Erythroblast (primary cell): Measurements from ENCODE around the gene ACOT7.

Source experiments
- DNase-seq, 2 experiments: peaks; one replicate each; lab custom pipeline; 2025; lab: John Stamatoyannopoulos, UW
- GATA1 ChIP-seq: IDR thresholded peaks from 2 replicates; pipeline ENCODE4 v1.6.1; 2011; ENCODE audit warnings: low read depth, mild to moderate bottlenecking, control low read depth, low read length, moderate library complexity
- POLR2A ChIP-seq: IDR thresholded peaks from 2 replicates; pipeline ENCODE4 v1.6.1; 2011; ENCODE audit warnings: mild to moderate bottlenecking, low read length

The ACOT7 gene

DNA sequence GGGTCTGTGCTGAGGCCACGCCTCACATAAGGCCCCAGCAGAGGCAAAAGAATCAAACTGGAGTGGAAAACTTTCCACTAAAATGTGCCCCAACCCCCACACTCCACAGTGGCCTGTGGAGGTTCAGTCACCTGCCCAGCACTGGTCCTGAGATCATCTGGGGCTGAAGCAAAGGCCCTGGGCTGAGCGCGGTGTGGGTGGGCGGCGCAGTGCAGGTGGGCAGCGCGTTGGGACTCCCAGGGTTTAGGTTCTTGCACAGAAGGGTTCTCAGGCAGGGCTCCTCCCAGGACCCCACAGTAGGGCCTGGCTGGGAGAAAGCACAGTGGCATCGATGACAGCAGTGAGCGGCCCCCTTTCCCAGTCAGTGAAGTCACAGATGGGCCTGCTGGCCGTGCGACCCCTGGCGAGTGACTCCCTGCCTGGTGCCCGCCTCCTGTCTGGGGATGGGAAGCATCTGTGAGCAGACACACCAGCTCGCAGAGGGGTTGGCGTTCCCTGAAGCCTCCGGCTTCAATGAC is 118.9 kb downstream of the ACOT7 start:
- no peak for TF ChIP-seq GATA1
- TF ChIP-seq POLR2A, result no peak
- no peak for DNase-seq

DNA sequence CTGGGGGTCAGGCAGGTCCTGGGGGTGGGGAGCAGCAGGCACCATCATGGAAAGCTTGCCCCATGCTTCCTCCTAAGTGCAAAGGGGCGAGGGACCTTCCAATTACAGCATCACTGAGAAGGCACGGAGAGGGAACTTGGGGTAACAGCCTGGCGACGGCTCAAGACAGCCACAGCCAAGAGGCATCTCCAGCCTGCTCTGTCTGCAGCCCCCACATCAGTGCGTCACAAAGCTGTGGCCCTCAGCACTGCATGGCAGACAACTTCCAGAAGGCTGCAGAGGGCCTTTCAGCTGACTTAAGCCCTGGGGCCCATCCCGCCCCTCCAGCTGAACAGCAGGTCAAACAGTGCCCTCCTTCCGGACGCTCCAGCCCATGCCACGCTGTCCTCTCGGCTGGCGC is 119.5 kb downstream of the ACOT7 start:
- TF ChIP-seq POLR2A, result no peak
- no peak for TF ChIP-seq GATA1

DNA sequence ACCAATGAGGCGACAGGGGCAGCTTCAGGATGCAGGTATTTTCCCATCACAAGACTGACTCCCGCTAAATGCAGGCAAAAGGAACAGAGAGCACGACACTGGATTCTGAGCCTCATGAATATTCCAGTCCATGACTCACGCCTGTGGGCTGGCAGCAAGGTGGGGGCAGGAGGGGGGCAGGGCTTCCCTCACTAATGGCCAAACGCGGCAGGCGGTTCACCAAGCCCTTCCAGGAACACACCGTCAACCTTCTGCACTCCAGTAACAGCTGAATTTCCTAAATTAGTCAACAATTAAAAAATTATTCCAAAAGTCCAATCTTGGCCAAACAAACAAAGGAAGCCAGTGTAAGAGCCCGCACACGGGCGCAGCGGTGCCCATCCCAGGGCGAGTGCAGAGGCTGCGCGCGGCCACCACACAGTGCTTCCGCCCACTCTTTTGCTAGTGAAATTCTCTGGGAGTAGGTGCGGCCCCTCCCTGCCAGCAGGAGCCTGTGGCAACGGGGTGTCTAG is 120.1 kb downstream of the ACOT7 start:
- DNase-seq, result no peak
- no peak for TF ChIP-seq GATA1
- no peak for TF ChIP-seq POLR2A

More for the DNA sequence above, 119.5 kb downstream of the ACOT7 start:
- DNase-seq, result no peak

DNA sequence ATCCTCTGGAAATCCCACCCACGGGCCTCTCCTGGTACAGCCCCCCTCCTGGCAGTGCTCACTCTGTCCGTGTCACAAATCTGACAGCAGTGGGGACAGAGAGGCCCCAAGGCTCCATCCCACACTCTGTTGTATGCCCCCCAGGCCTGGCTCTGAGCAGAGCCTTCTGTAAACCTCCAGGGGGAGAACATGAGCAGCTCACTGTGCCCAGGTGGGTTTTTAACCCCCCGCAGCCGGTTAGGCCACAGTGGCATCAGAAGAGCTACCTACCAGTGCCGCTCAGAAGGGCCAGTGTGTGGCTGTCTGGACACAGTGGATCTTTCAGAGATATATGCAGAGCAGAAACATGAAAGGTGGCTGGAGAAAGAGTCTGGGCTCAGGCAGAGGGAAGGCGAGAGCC is 120.7 kb downstream of the ACOT7 start:
- TF ChIP-seq GATA1 (no peak), POLR2A (no peak)
- DNase-seq, result no peak

DNA sequence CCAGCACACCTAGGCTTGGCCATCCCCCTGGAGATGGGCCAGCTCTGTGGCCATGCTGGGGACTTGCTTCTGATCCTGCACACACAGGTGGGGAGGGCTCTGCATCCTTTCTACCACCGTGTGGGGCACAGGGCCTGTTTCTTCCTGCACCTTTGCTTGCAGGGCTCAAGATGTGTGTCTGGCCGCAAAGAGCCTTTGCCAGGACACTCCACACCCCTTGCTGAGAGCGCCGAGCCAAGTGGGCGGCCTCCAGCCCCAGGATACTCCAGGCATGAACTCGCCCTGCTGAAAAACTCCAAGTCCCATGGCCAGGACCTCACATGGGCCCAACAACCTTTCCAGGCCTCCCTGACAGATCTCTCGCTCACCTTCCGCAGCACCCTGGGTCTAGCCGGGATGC is 121.1 kb downstream of the ACOT7 start:
- no peak for DNase-seq
- no peak for TF ChIP-seq GATA1
- TF ChIP-seq POLR2A, result no peak

DNA sequence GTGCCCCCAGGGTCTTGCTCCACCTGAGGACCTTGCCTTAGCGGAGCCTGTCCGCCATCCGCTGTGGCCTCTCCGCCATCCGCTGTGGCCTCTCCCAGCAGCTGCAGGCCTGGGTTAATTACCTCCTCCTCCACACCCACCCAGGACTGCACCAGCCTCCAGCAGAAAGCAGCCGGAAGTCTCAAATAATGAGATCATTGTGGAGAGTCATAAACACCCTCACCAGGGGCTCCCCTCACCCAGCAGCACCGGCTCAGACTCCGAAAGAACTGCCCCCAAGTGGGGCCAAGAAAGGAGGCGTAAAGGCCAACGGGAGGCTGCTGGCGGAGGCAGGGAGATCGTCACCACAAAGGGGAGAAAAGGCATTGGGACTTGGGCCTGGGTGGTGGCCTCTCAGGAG is 122.0 kb downstream of the ACOT7 start:
- no peak for TF ChIP-seq GATA1
- no peak for TF ChIP-seq POLR2A
- no peak for DNase-seq

DNA sequence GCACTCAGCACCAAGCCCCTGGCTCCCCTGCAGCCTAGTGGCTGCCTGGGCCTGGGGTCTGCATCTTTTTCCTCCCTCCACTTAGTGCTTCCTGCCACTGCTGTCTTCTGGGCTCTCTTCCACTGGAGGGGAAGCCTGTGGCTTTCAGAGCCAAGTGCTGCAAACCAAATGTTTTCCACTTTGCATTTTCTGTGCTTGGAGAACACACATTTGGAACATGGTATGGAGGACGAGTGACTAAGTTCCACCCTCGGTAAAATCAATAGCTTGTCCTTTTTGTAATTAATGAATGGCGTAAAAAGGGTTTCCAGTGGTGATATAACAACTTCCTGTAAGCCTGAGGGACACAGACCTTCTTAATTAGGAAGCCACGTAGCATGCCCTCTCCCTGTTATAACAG is 122.6 kb downstream of the ACOT7 start:
- DNase-seq, result no peak
- TF ChIP-seq POLR2A (no peak), GATA1 (no peak)

DNA sequence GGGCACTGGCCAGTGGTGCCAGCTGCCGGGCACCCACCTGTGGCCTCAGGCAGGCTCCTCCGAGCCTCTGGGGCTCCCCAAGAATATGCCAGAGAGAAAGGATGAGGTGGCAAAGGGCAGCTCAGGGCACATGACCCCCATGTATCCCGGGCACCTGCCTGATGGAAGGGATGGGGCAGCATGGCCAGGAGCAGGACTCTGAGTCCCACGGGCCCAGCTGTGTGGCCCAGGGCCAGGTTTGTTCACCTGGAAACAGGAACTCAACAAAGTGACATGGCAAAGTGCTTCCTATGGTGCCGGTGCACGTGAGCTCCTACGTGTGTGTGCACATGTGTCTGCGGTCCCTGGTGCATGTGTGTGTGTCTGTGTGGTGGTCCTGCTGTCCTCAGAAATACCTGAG is 123.2 kb downstream of the ACOT7 start:
- DNase-seq, result no peak
- no peak for TF ChIP-seq GATA1
- no peak for TF ChIP-seq POLR2A

DNA sequence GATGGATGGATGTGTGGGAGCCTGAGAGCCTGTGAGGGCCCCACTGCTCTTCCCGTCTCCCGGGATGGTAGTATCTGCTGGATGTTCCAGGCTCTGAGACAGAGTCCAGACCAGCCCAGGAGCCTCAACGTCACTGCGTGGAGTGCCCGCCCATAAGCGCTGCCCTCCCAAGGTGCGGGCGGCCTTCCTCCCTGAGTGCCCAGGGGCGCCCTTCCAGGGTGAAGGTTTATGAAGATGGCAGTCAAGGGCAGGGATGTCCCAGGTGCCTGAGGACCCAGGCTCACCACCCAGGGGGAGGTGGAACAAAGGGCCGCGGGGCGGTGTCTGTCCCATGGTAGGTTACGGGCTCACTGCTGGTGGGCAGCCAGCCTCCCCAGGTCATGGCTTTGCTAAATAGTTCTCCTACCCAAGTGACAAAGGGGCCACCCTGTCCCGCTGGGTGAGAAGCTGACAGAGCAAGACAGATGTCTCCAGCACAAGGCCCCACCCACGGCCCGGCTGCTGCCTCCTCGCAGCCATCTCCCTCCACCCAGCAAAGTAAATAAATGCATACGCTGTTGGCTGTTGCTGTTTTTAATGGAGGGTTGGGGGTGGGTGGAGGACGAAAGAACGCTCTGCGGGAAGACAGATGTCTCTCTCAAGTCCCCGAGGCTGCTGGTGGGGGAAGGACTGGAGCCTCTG is 123.7 kb downstream of the ACOT7 start:
- DNase-seq, result no peak
- TF ChIP-seq POLR2A, result no peak
- no peak for TF ChIP-seq GATA1

DNA sequence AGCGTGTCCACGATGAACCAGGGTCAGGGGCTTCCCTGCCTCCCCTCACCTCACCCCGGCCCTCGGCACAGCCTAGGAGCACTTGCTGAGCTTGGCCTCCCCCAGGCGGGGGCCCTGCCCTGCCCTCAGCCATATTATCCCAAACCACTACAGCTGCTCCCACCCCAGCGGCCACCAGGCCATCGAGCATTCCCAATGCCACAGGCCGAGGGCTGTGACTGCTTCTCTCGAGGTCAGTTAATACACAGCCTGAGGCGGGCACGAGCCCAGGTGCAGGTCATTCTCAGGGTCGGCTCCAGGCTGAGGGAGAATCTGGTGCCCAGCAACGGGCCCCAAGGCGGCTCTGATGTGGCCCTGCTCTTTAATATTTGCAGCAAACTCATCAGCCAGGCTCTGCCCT is 124.3 kb downstream of the ACOT7 start:
- no peak for DNase-seq
- no peak for TF ChIP-seq GATA1
- TF ChIP-seq POLR2A, result no peak

DNA sequence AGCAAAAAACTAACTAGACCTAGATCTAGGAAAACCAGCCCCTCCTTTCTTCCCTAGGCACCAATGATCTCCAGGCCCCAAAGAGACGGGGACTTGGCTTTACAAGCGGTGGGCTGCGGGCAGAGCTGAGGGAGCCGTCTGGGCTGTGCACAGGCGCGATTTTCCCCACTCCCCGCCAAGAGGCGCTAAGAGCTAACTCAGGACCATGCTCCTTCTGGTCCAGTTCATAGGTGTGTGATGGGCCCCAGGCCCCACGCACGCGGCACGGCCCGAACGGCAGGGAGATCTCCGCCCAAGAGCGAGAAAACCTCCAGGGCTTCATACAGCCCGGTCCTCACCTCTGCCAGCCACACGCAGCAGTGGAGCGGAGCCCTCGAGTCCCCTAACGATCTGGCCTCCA is 125.2 kb downstream of the ACOT7 start:
- no peak for DNase-seq
- TF ChIP-seq POLR2A (no peak), GATA1 (no peak)

DNA sequence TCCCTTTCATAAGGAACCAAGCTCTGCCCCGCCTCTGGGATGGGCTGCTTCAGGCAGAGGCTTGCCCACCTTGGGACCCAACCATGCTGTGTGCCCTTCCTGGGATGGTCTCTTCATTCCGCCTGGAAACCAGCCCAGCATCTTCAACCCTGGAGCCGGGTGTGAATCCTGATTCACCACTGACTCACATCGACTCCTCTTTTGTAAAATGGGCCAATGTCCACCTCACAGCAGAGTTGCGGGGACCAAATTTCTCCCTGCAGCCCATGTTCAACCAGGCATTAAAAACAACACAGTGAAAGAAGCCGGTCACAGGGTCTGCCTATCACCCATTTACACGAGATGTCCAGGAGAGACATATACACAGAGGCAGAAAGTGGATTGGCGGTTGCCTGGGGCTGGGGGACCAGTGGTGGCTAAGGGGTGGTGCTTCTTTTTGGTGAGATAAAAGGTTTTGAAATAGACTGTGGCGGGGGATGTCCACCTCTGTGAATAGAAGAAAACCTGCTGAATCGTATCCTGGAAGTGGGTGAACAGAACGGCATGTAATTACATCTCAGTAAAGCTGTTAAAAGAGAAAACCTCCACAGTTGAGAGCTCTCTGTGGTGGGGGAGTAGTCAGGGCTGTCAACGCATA is 125.8 kb downstream of the ACOT7 start:
- DNase-seq, result no peak
- TF ChIP-seq GATA1, result no peak
- no peak for TF ChIP-seq POLR2A

DNA sequence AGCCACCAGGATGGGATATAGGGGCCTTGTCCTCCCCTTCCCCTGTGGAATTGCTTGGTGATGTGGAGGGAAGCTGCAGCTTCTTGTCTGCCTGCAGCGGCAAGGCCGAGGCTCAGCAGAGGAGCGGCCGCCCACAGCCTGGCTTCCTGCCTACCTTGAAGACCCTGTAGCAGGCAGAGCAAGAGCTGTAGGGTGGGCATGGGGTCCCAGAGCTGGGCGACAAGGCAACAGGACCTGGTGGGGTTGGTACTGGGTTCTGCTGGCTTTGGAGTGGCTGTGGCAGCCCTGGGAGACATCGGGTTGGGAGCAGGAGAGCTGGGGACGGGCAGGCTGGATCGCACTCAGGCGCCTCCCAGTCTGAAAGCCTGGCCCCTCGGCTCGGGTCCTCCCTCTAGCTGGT is 126.9 kb downstream of the ACOT7 start:
- DNase-seq, result no peak
- TF ChIP-seq POLR2A (no peak), GATA1 (no peak)

DNA sequence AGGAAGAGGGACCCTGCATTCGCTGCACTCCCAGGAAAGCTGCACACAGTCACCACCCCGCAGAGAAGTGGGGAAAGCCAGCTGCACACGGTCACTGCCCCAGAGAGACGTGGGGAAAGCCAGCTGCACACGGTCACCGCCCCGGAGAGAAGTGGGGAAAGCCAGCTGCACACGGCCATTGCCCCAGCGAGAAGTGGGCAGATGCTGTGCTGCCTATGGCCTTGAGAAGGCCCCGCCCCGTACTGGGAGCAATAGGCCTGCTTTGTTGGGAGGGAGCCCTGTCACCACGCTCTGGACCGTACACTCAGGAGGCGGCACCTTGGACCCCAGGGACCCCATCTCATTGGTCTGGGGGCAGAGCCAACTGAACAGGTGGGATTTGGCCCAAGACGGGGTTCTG is 128.4 kb downstream of the ACOT7 start:
- TF ChIP-seq GATA1 (no peak), POLR2A (no peak)
- no peak for DNase-seq
